GM03348 (cell line): ENCODE measurements around the gene FGD2.

Source experiments
- DNase-seq: peaks from one replicate; pipeline ENCODE4 v3.0.0; 2012; ENCODE audit warnings: low spot score

The FGD2 gene

DNA sequence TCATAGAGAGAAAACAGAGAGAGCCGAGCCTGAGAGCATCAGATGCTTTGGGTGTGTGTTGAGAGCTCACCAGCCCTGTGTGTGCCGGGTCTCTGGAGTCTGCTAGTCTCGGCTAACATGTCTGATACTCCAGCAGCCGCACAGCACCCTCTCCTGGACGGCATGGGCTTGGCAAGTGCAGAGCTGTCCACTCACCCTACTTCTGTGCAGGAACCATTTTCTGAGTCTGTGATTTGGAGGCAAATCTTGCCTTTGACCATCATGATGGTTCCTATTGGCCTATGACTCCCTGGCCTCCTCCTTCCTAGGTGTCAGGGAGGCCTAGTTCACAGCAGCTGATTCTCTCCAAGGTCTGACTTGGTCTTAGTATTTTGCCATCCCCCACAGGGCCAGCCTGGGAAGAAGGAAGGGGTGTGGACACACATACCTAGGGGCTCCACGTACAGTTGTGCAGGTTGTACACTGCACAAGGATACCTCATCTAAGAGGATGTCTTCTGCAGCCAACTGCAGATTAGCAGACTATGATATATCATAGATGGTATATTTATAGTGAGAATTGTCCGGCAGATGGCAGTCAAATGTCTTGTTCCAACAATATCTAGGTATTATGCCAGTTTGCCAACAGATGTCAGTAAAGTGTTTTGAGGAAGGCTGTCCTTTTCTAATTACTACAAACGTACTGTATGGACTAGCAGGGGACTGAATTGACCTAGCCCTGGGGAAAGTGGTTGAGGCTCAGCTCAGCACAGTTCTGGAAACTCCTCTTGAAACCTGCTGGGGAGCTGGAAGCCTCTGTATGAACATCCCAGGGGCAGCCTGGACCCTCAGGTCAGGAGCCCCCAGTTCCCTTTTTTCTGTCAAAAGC is 13.0 kb downstream of the FGD2 start:
- peak; percentile 93 for DNase-seq

DNA sequence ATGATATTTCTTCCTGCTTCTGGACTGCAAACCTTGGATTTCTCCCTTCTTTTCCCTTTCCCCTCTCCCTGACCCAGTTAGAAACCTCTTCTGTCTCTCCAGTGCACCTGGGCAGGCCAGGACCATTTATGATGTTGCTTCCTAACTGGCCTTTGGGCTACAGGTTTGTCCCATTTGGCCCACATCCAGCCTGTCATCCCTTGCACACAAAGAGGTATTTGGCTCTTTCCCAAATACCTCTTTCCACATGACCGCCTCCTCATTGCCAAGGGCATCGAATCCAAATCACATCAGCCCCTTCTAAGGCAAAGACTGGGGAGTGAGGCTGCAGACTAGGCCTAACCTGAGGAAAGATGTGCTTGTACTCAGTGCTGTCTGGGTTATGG is 13.6 kb downstream of the FGD2 start:
- no peak for DNase-seq

DNA sequence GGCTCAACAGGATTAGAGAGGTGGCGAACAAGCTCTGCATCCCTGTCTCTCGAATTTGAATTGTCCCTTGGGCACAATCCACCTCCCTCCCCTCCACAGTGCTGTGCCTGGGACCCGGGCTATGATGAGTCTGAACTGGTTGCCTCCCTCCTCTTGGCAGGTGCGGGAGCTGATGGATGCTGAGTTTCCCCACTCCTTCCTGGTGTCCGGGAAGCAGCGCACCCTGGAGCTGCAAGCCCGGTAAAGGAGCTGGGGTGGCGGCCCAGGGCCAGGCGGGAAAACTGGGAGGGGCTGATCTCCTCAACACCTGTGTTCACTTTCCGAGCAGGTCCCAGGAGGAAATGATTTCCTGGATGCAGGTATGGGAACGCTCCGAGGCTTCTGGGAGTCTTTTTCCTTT is 14.9 kb downstream of the FGD2 start:
- no peak for DNase-seq

DNA sequence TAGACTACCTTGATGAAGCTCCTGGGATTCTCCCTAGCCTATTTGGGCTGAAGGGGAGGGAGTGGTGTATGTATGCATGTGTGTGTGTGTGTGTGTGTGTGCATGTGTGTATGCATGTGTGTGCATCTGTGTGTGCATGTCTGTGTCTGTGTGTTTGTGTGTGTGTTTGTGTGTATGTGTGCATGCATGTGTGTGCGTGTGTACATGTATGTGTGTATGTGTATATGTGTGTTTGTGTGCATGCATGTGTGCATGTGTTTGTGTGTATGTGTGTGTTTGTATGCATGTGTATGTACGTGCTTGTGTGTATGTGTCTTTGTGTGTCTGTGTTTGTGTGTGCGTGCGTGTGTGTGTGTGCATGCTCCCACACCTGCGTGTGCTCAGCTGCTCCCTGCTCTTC is 15.4 kb downstream of the FGD2 start:
- no peak for DNase-seq

DNA sequence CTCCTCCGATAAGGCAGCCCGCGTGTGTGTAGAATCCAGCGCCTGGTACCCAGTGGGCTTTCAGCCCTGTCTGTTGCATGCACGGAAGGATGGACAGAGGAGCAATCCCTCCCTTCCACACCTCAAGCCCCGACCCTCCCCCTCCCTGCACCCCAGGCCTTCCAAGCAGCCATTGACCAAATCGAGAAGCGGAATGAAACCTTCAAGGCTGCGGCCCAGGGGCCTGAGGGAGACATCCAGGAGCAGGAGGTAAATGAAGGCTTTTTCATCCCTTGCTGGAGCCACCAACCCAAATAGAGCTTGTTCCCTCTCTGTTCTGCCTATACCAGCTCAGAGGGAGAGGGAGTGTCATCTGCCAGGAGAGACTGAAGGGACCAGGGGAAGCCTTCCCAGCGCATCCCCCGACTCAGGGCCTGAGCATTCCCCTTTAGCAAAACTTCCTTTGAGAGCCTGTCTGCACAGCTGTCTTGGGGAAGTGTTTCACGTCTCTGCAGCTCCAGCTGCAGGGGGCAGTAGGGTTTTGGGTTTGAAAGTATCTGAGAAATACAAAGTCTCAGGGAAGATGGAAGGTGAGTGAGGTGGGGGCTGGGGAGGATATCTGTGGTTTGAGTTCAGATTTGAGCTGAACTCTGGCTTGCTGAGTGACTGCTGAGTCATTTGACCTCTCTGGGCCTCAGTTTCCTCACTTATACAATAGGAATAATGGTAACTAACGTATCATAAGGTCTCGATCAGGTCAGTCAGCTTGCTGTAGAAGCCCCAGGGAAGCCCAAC is 16.1 kb downstream of the FGD2 start:
- DNase-seq: peak; percentile 36

DNA sequence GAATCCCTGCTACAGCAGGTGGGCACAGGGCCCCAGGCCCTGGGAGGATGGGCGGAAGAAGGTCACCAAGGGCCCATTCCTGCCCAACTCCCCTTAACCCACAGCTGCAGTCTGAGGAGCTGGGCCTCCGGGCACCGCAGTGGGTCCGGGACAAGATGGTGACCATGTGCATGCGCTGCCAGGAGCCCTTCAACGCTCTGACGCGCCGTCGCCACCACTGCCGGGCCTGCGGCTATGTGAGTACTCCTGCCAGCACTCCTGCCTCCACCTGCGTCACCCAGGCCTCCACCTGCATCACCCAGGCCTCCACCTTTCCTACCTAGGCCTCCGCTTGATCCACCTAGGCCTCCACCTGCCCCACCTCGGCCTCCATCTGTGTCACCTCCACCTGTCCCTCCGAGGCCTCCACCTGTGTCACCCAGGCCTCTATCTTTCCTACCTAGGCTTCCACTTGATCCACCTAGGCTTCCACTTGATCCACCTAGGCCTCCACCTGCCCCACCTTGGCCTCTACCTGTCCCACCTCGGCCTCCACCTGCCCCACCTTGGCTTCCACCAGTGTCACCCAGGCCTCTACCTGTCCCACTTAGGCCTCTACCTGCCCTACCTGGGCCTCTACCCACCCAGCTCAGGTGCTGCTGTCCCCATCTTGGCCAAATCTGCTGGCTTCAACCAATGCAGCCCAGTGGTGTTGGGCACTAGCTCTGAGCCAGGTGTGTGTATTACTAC is 16.8 kb downstream of the FGD2 start:
- DNase-seq: no peak

DNA sequence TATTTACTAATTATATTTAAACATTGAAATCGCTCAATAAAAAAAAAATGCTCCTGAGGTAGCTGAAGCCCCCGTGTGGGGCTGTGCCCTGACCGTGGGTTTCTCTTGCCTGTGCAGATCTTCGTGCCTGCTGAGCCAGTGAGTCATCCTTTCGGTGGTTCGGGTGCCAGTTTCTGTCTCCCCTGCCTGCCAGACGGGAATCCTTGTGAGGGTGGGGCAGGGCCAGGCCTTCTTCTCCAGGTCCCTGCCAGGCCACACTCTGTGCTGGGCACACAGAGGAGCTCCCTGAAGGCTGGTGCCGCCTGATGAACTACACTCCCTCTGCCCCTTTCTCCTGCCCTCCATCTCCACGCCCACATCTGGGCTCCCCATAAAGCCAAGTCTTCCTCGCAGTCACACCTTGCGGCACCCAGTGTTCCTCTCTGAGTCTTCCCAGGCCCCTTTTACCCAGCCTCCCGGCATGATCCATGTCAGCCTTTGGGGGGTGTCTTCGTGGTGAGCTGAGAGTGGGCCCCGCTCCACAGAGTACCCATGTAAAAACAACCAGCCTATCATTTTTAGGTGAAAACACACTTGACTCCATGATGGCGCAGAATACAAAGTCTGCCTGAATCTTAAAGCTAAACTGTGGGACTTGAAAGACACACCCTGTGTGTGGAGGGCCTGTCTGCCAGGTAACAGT is 19.3 kb downstream of the FGD2 start:
- peak; percentile 60 for DNase-seq

DNA sequence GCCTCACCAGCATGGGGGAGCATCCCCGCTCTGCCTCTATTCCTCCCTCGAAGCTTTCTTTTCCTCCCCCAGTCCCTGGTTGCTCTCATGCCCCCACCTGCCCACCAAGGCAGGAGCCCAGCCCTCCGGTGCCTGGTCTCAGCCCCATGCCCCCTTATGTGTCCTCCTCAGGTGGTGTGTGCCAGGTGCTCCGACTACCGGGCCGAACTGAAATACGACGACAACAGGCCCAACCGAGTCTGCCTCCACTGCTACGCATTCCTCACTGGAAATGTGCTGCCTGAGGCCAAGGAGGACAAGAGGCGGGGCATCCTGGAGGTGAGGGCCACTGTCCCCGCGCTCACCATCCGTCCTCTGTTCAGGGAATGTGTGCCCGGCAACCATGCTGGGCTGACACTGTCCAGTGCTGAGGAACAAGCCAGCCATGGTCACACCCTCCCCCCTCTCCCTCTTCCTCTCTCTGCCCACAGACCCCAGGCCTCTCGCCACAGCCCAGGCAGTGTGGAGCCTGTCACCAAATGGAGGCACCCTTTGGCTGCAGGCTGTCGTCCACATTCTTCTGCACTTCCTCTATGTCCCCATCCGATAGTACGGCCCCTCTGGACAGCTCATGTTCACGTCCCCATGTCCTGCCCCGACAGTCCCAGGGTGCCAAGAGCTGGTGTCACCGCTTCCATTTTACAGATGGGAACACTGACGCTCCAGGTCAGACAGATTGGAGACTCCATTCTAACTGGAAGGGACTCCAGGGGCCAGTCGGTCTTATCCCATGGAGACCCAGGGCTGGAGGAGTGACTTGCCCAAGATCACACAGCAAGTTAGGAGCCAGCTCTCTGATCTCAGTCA is 20.4 kb downstream of the FGD2 start:
- no peak for DNase-seq

DNA sequence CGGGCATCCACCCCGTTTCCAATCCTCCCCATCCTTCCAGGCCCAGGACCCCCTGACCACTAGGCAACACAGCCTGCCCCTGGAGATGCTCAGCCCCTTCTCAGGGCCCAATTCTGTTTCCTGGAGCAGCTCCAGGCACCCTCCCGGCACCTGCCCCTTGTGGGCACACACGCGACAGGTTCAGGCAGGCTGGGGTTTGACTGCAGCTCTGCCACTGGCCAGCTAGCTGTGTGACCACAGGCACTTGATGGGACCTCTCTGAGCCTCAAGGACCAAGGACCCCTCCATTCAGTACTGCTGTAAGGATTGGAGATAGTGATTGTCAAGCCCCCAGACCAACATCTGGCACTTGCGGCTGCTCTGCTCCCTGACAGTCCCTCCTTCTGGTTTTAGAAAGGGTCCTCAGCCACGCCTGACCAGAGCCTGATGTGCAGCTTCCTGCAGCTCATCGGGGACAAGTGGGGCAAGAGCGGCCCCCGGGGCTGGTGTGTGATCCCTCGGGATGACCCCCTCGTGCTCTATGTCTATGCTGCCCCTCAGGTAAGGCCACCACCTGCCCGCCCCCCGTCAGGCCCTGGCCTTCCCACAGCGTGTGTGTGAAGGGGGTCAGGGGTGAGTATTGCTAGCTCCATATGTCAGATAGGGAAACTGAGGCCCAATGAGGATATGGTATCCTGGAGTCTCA is 21.7 kb downstream of the FGD2 start:
- no peak for DNase-seq

DNA sequence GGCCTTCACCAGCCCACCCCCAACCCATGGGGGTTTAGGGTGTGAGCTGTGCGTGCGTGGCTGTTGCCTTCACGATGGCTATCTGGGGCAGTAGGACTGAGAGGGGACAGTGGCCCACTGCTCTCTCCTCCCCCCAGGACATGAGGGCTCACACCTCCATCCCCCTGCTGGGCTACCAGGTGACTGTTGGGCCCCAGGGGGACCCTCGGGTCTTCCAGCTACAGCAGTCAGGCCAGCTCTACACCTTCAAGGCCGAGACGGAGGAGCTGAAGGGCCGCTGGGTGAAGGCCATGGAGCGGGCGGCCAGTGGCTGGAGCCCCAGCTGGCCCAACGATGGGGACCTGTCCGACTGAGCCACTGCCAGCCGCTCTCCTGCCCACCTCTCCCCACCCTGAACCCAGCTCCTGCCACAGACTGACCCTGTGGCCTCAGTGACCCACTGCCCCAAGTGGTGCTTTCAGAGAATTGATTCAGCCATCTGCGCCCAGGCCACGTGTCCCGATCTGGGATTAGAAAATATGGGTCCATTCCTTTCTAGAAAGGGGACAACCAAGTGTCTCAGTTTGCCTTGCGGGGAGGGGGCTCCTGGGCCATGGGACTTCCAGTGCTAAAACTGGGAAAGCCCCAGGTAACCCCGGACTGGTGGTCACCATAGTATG is 22.5 kb downstream of the FGD2 start:
- no peak for DNase-seq

DNA sequence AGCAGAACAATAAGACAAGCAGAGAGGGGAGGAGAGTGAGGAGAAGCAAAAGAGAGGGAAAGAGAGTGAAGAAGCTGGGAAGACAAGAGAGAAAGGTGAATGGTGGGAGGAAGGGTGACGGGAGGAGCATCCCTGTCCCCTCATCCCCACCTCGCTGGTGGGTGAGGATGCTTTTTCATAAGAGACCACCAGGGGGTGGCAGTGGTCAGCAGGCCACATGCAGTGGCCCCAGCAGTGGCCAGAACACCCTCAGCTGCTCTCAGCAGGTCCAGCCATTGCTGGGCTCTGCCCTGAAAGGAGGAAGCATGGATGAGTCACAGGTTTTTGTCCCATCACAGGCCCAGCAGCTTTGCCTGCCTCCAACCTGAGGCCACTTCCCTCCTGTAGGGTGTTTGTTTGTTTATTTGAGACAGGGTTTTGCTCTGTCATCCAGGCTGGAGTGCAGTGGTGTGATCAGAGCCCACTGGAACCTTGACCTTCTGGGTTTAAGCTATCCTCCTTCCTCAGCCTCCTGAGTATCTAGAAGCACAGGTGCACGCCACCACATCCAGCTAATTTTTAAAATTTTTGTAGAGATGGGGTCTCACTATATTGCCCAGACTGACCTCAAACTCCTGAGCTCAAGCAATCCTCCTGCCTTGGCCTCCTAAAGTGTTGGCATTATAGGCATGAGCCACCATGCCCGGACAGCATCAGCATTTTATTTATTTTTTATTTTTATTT is 24.0 kb downstream of the FGD2 start:
- peak; percentile 84 for DNase-seq

DNA sequence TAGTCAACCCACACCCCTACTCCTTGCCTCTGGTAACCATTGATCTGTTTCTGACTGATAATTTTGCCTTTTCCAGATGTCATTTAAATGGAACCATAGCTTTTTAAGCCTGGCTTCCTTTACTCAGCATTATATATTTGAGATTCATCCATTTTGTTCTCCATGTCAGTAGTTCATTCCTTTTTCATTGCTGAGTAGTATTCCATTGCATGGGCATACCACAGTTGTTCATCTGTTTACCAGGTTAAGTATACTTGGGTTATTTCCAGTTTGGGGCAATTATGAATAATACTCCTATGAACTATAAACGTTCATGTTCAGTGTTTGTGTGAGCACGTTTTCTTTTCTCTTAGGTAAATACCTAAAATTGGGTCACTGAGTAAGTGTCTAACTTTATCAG is 25.1 kb downstream of the FGD2 start:
- no peak for DNase-seq

DNA sequence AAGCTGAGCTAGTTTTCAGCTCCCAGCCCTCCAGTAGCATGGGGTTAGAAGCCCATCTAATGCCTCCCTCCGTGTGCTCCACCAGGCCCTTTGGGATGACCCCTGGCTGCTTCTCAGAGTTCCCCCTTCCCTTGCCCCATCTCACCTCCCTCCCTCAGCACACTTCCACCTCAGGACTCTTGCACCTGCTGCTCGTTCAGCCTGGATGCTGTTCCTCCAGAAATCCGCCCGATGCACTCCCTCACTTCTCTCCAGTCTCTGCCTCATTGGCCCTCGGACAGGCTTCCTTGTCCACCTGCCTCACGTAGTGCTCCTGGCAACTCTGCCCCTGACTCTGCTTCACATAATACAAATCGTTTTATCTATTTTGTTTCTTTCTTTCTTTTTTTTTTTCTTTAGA is 26.8 kb downstream of the FGD2 start:
- DNase-seq: no peak

DNA sequence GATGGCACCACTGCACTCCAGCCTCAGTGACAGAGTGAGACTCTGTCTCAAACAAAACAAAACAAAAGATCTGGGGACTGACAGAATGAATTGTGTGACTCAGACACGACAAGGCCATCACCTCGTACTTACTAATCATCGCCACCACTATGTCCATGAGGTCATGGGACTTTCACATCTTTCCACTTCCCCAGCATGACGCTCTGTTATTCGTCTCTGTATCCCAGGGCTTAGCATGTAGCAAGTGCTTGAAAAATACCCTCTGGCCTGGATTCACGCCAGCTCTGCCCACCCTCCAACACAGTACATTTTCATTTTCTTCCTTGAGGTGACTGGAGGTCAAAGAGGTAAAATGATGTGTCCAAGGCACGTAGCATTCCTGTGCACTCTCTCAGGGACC is 27.8 kb downstream of the FGD2 start:
- DNase-seq: no peak

DNA sequence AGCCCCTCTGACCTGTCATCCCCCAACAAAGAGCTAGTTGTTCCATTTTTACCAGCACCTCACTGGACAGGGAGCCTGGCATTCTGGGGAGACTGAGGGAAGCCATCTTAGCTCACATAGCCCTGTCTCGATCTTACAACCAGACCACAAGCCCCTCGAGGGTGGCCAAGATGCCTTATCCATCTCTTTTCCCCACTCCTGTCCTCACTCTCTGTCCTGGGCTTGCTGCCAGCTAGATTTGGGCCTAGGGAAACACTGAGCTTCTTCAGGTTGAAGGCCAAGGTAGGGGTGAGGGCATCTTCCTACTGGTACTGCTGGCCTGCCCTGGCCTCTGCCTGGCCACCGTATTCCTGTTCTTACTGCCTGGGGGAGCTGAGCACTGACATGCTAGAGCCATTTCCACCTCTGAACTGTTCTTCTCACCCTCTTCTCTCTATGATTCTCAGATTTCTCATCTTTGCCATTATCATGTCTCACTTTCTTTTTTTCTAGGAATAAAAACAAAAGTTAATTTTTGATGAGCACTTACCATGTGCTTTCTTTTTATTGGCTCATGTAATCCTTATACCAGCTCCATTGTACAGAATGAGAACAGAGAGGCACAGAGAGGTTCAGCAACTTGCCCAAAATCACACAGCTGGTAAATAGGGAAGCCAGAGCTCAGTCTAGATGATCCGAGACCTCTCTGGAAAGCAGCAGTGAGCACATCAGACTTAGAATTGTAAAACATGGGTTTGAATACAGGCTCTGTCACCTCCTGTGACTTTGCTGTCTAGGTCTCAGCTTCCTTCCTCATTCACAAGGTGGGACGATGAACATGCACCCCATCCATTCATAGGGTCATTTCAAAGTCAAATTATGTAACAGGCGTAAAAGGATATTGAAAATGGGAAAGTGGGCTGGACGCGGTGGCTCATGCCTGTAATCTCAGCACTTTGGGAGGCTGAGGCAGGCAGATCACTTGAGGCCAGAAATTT is 28.7 kb downstream of the FGD2 start:
- DNase-seq: no peak

DNA sequence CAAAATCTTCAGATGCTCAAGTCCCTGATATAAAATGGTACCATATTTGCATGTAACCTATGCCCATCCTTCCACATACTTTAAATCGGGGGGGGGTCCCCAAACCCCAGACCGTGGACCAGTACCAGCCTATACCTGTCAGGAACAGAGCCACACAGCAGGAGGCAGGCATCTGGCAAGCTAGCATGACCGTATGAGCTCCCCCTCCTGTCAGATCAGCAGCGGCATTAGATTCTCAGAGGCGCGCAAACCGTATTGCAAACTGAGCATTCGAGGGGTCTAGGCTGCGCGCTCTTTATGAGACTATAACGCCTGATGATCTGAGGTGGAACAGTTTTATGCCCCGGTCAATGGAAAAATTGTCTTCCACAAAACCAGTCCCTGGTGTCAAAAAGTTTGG is 30.7 kb downstream of the FGD2 start:
- no peak for DNase-seq

DNA sequence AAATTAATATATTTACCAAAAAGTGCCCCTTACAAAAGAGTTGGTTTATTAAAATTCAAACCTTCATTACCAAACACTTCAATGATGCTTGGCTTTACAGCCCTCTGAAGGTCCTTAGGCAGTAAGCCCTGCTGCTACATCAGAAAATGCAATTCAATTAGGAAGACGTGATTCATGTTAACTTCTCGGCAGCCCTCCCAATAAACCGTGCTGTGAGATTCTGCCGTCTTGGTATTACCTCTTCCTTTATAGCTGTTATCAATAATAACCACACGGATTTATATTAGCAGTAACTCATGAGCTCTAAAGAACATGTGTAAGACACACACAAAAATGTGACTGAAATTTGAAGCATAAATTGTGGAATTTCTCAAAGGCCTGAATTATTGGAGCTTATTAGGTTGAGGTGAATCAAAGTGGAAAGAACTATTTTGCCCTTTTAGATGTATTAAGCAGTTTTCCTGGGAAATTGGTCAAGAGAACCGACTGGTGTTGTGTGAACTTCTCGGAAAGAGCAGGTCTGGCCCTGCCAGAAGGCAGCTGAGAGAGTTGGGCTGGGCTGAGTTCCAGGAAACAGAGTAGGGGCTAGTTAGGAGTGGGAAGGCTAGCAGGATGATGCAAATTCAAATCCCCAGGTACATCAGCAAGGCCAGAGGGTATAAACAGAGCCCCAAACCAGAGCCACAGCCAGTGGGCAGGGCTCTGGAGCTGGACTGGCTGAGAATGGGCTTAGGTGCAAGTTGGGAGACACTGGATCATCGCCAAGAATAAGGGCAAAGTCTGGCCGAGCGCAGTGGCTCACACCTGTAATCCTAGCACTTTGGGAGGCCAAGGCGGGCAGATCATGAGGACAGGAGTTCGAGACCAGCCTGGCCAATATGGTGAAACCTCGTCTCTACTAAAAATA is 33.1 kb downstream of the FGD2 start:
- DNase-seq: no peak
